ENCODE data around the gene CEMIP2. TPM values are rescaled to one million over a fixed set of nuclear protein-coding genes. Genes with fewer than 3 reads are reported as not detected.

CEMIP2 gene
- total RNA-seq, 3 donors from 2014 or later = 63.6 to 124 (median 99.3) TPM

DNA sequence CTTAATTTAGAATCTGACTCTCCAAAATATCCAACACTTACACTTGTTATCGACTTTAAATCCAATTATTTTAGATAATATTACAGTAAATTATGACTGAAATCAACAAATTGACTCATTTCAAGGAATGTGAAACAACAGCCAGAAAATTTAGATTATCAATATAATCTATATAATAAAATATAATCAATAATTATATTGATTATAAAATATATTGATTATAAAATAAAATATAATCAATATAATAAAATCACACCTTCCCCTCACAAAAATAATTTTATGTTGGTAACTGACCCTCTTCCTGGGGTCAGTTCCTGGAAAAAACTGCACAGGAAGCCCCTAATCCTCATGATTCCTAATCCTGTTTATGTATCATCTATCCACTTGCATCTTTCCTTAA is 91.1 kb downstream of the CEMIP2 start:
- H3K4me3 ChIP-seq = no peak overlapping the region
- no peaks in the 10 kb centered on the region for H3K36me3 ChIP-seq (ENCODE audit: low read depth)
- TF ChIP-seq, protein P1, sequence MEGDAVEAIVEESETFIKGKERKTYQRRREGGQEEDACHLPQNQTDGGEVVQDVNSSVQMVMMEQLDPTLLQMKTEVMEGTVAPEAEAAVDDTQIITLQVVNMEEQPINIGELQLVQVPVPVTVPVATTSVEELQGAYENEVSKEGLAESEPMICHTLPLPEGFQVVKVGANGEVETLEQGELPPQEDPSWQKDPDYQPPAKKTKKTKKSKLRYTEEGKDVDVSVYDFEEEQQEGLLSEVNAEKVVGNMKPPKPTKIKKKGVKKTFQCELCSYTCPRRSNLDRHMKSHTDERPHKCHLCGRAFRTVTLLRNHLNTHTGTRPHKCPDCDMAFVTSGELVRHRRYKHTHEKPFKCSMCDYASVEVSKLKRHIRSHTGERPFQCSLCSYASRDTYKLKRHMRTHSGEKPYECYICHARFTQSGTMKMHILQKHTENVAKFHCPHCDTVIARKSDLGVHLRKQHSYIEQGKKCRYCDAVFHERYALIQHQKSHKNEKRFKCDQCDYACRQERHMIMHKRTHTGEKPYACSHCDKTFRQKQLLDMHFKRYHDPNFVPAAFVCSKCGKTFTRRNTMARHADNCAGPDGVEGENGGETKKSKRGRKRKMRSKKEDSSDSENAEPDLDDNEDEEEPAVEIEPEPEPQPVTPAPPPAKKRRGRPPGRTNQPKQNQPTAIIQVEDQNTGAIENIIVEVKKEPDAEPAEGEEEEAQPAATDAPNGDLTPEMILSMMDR (IDR thresholded peaks at IDR 0.05) = no peak
- H3K4me1 ChIP-seq (ENCODE audit: low read depth) = peaks cover 8% of the 10 kb centered on the region
- DNase-seq (no peak), ATAC-seq (no peak)
- intact Hi-C loops (cut with DNase I, micrococcal nuclease) = no loop called here
- no peaks in the 10 kb centered on the region for H3K9me3 ChIP-seq

DNA sequence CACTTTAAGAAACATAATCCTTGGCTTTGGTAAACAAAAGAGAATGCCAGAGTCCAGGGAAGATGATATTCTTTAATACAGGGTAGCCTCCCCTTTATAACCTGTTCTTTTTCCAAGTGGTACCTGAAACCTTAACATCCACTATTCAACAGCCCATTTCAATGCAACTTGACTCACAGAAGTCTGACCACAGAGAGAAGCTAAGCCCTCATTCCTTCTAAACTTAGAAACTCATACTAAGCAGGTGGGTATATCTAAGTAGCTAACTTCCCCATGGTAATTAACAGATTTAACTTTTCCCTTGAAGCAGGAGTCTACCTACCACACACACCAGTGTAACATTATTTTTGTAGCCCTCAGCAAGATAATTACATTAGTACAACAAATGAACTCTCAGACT is 91.9 kb downstream of the CEMIP2 start:
- intact Hi-C loops (cut with DNase I, micrococcal nuclease) = no loop called here

DNA sequence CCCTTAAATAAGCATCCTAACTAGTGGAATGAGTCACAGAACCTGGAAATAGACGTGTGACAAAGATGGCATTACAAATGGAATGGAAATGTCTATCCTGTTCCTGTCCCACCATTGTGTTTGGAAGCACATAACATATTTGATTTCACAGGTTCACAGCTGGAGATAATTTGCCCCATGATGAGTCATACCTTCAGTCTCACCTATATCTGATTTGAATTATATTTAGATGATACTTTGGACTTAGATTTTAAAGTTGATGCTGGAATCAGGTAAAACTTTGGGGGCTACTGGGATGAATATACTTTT is 92.5 kb downstream of the CEMIP2 start:
- Histone ChIP-seq H3K4me3 (no peak overlapping the region), H3K36me3 (ENCODE audit: low read depth) (no peaks in the 10 kb centered on the region), H3K4me1 (ENCODE audit: low read depth) (peaks cover 5% of the 10 kb centered on the region), H3K9me3 (no peaks in the 10 kb centered on the region)
- TF ChIP-seq, protein P1 (IDR thresholded peaks at IDR 0.05) = no peak
- ATAC-seq = peak; percentile 22
- DNase-seq = no peak
- intact Hi-C loops (cut with DNase I, micrococcal nuclease) = no loop called here

More for the DNA sequence above, 91.9 kb downstream of the CEMIP2 start:
- Histone ChIP-seq H3K4me1 (ENCODE audit: low read depth) (peaks cover 5% of the 10 kb centered on the region), H3K4me3 (no peak overlapping the region), H3K9me3 (no peaks in the 10 kb centered on the region), H3K36me3 (ENCODE audit: low read depth) (no peaks in the 10 kb centered on the region)
- no peak for ATAC-seq
- TF ChIP-seq, protein P1 (IDR thresholded peaks at IDR 0.05) = no peak
- no peak for DNase-seq

DNA sequence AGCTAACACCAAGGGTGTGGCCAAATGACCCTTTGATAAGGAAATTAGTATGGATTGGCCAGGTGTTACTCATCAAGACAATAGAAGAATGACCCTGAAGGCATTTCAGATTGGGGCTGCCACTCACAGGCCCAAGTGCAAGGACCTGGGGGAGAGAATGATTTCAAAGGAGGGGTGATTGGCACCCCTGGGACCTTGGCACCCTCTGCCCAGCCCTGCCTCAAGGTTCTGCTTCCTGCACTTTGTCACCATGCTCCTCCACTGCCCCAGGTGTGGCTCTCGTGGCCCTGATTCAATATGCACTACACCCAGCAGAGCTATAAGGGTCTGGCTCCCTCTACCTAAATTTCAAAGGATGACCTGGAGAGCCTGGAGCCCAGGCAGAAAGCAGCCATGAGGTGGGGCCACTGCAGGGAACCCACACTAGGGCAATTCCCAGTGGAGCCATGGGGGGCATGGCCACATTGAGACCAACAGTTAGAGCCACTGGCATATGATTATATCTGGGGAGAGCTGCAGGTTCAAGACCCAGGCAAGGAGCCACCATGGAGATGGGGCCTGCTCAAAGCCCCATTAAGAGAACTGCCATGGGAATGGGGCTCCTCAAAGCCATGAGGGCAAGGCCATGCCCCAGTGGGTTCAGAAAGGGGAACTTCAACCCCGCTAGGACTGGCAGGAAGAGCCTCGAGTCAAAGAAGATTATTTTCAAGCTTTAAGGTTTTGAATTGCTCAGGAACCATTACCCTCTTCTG is 93.0 kb downstream of the CEMIP2 start:
- Histone ChIP-seq H3K4me3 (no peak overlapping the region), H3K9me3 (no peaks in the 10 kb centered on the region), H3K4me1 (ENCODE audit: low read depth) (peaks cover 2% of the 10 kb centered on the region), H3K36me3 (ENCODE audit: low read depth) (no peaks in the 10 kb centered on the region)
- DNase-seq = peak; percentile 47 to 63 (median 54)
- TF ChIP-seq, protein P1 (IDR thresholded peaks at IDR 0.05) = no peak
- peak; percentile 87 for ATAC-seq
- intact Hi-C loops (cut with DNase I, micrococcal nuclease) = no loop called here

DNA sequence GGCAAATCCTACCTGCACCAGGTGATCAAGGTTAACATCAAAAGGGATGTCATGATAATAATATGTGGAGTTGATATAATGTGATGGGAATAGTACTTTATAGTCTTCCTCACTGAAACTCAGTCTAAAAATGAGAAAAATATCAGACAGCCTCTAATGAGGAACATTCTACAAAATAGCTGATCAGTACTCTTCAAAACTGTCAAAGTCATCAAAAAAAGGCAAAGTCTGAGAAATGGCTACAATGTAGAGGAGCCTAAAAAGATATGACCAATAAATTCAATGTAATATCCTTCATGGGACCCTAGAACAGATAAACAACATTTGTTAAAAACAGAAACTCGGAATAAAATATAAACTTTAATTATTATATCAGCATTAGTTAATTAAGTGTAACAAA is 95.7 kb downstream of the CEMIP2 start:
- no peak for DNase-seq
- Histone ChIP-seq H3K4me3 (no peak overlapping the region), H3K36me3 (ENCODE audit: low read depth) (no peaks in the 10 kb centered on the region), H3K4me1 (ENCODE audit: low read depth) (no peaks in the 10 kb centered on the region), H3K9me3 (no peaks in the 10 kb centered on the region)
- TF ChIP-seq, protein P1 (IDR thresholded peaks at IDR 0.05) = no peak
- intact Hi-C loops (cut with DNase I, micrococcal nuclease) = no loop called here
- ATAC-seq = no peak

DNA sequence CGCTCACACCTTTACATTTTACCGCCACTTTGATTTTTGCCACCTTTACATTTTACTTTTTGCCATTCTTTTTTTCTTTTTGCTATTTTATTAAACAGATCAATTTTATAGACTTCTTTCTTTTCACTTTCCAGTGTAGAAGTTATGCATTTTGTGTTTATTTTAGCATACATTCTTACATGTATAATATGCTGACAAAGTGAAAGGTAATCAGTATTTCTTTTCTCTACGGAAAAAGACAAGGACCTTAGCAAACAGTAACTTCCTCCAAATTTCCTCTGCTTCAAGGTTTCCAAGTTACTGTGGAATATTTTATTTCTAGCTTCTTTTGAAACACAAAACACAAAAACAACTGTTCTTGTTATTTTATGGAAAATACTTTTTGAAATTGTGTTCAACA is 97.0 kb downstream of the CEMIP2 start:
- no peaks in the 10 kb centered on the region for H3K36me3 ChIP-seq (ENCODE audit: low read depth)
- intact Hi-C loops (cut with DNase I, micrococcal nuclease) = no loop called here
- no peak for ATAC-seq

More for the DNA sequence above, 97.0 kb downstream of the CEMIP2 start:
- H3K4me3 ChIP-seq = no peak overlapping the region
- H3K4me1 ChIP-seq (ENCODE audit: low read depth) = no peaks in the 10 kb centered on the region
- no peaks in the 10 kb centered on the region for H3K9me3 ChIP-seq
- no peak for DNase-seq
- TF ChIP-seq, protein P1 (IDR thresholded peaks at IDR 0.05) = no peak
